H9 (cell line): ENCODE data around the gene SLC24A3. TPM values are rescaled to one million over a fixed set of nuclear protein-coding genes. Genes with fewer than 3 reads are reported as not detected.

Experiments used
- DNase-seq: peaks from one replicate; pipeline ENCODE4 v3.0.0-alpha.2; 2017
- H2AFZ ChIP-seq: one replicate; pipeline ENCODE4 v1.6.1; 2013; ENCODE audit warnings: mild to moderate bottlenecking, low read length, control low read depth, moderate library complexity
- H2AK5ac ChIP-seq: 2 replicates; pipeline ENCODE4 v1.6.1; 2013; ENCODE audit warnings: low read length, control low read depth, mixed read lengths; ENCODE audit not compliant: insufficient read length
- H2BK120ac ChIP-seq: one replicate; pipeline ENCODE4 v1.6.1; 2013; ENCODE audit warnings: low read depth, mild to moderate bottlenecking, low read length, control low read depth, inconsistent platforms; ENCODE audit not compliant: poor library complexity, severe bottlenecking
- H2BK12ac ChIP-seq: 2 replicates; pipeline ENCODE4 v1.6.1; 2013; ENCODE audit warnings: low read length, control low read depth, mixed read lengths, low read depth; ENCODE audit not compliant: insufficient read length
- H2BK15ac ChIP-seq: 2 replicates; pipeline ENCODE4 v1.6.1; 2013; ENCODE audit warnings: low read depth, low read length, control low read depth
- H2BK20ac ChIP-seq: one replicate; pipeline ENCODE4 v1.6.1; 2013; ENCODE audit warnings: low read depth, mild to moderate bottlenecking, low read length, control low read depth, inconsistent platforms; ENCODE audit not compliant: poor library complexity, severe bottlenecking
- H2BK5ac ChIP-seq: 2 replicates; pipeline ENCODE4 v1.6.1; 2013; ENCODE audit warnings: low read length, control low read depth, mixed read lengths; ENCODE audit not compliant: insufficient read length
- H3K14ac ChIP-seq: 2 replicates; pipeline ENCODE4 v1.6.1; 2013; ENCODE audit warnings: low read length, control low read depth; ENCODE audit not compliant: insufficient read depth
- H3K18ac ChIP-seq: 2 replicates; pipeline ENCODE4 v1.6.1; 2013; ENCODE audit warnings: low read depth, mild to moderate bottlenecking, mixed read lengths, low read length, control low read depth; ENCODE audit not compliant: insufficient read length
- H3K23ac ChIP-seq: 2 replicates; pipeline ENCODE4 v1.6.1; 2013; ENCODE audit warnings: low read length, control low read depth, mixed read lengths, low read depth; ENCODE audit not compliant: insufficient read length
- H3K23me2 ChIP-seq: 2 replicates; pipeline ENCODE4 v1.6.1; 2013; ENCODE audit warnings: low read depth, mild to moderate bottlenecking, mixed read lengths, low read length, control low read depth; ENCODE audit not compliant: insufficient read length, poor library complexity, severe bottlenecking
- H3K27ac ChIP-seq: 2 replicates; pipeline ENCODE4 v1.5.1; 2013; ENCODE audit warnings: low read length, control low read depth, mixed read lengths, low read depth; ENCODE audit not compliant: insufficient read length
- H3K27me3 ChIP-seq: 2 replicates; pipeline ENCODE4 v1.6.1; 2013; ENCODE audit warnings: low read length, control low read depth, inconsistent platforms; ENCODE audit not compliant: insufficient read depth
- H3K4ac ChIP-seq: 2 replicates; pipeline ENCODE4 v1.6.1; 2013; ENCODE audit warnings: low read depth, mild to moderate bottlenecking, control low read depth, inconsistent platforms, low read length, moderate library complexity
- H3K4me1 ChIP-seq: 2 replicates; pipeline ENCODE4 v1.6.1; 2013; ENCODE audit warnings: low read length, control low read depth, inconsistent platforms; ENCODE audit not compliant: insufficient read depth
- H3K4me2 ChIP-seq: 2 replicates; pipeline ENCODE4 v1.6.1; 2013; ENCODE audit warnings: low read length, control low read depth, mixed read lengths; ENCODE audit not compliant: insufficient read length, insufficient read depth
- H3K56ac ChIP-seq: 2 replicates; pipeline ENCODE4 v1.6.1; 2013; ENCODE audit warnings: low read depth, mild to moderate bottlenecking, mixed read lengths, low read length, control low read depth; ENCODE audit not compliant: insufficient read length
- H3K79me1 ChIP-seq: 2 replicates; pipeline ENCODE4 v1.6.1; 2013; ENCODE audit warnings: low read depth, mild to moderate bottlenecking, moderate library complexity, low read length, control low read depth, inconsistent platforms; ENCODE audit not compliant: insufficient read depth, poor library complexity, severe bottlenecking
- H3K79me2 ChIP-seq: 2 replicates; pipeline ENCODE4 v1.6.1; 2013; ENCODE audit warnings: low read length, control low read depth, inconsistent platforms; ENCODE audit not compliant: insufficient read depth
- H3K9ac ChIP-seq: 2 replicates; pipeline ENCODE4 v1.6.1; 2013; ENCODE audit warnings: low read length, control low read depth, mixed read lengths; ENCODE audit not compliant: insufficient read length; ENCODE audit errors: extremely low read depth
- H3K9me3 ChIP-seq: one replicate; pipeline ENCODE4 v1.6.1; 2013; ENCODE audit warnings: low read depth, low read length, inconsistent platforms; ENCODE audit not compliant: control insufficient read depth
- H3T11ph ChIP-seq: one replicate; pipeline ENCODE4 v1.6.1; 2013; ENCODE audit warnings: mild to moderate bottlenecking, low read length, control low read depth, inconsistent platforms
- H4K20me1 ChIP-seq: one replicate; pipeline ENCODE4 v1.6.1; 2013; ENCODE audit not compliant: control insufficient read depth, insufficient read length, insufficient read depth
- H4K5ac ChIP-seq: 2 replicates; pipeline ENCODE4 v1.6.1; 2013; ENCODE audit warnings: low read depth, mild to moderate bottlenecking, mixed read lengths, low read length, control low read depth; ENCODE audit not compliant: insufficient read length
- H4K8ac ChIP-seq: replicated peaks from 2 replicates; pipeline ENCODE4 v1.6.1; 2013; ENCODE audit warnings: low read length, control low read depth, mixed read lengths, low read depth; ENCODE audit not compliant: insufficient read length
- H4K91ac ChIP-seq: 2 replicates; pipeline ENCODE4 v1.6.1; 2013; ENCODE audit warnings: low read depth, mild to moderate bottlenecking, moderate library complexity, mixed read lengths, low read length, control low read depth; ENCODE audit not compliant: insufficient read length
- H3K27ac Mint-ChIP-seq, 3 experiments: 2 replicates in 2 of 3; 3 replicates in 1 of 3; pipeline ENCODE4 v1.8.0; 2020 to 2021; ENCODE audit warnings: mixed read lengths in 3 of 3, mild to moderate bottlenecking in 1 of 3, moderate library complexity in 1 of 3
- H3K27me3 Mint-ChIP-seq: 2 replicates; pipeline ENCODE4 v1.8.0; 2021; ENCODE audit warnings: low read depth, mild to moderate bottlenecking, moderate library complexity, mixed read lengths
- H3K36me3 Mint-ChIP-seq, 3 experiments: 2 replicates in 2 of 3; 3 replicates in 1 of 3; pipeline ENCODE4 v1.8.0; 2020 to 2021; ENCODE audit warnings: low read depth in 3 of 3, mixed read lengths in 3 of 3; ENCODE audit not compliant: insufficient read depth in 1 of 3
- H3K4me1 Mint-ChIP-seq, 2 experiments: 2 replicates each; pipeline ENCODE4 v1.8.0; 2020; ENCODE audit warnings: mixed read lengths in 2 of 2
- H3K4me3 Mint-ChIP-seq, 2 experiments: 2 replicates in 1 of 2; 3 replicates in 1 of 2; pipeline ENCODE4 v1.8.0; 2020 to 2021; ENCODE audit warnings: mild to moderate bottlenecking in 2 of 2, mixed read lengths in 2 of 2, moderate library complexity in 1 of 2
- H3K9me3 Mint-ChIP-seq, 2 experiments: 2 replicates in 1 of 2; 3 replicates in 1 of 2; pipeline ENCODE4 v1.8.0; 2020; ENCODE audit warnings: mild to moderate bottlenecking in 2 of 2, mixed read lengths in 2 of 2, moderate library complexity in 1 of 2
- CTCF ChIP-seq: fragments of 200-600 bp; sonication (generic); conservative IDR thresholded peaks from 3 replicates; pipeline ENCODE4 v1.8.0; 2021; ENCODE audit warnings: antibody characterized with exemption, mild to moderate bottlenecking
- WGBS: extraction: QIAGEN DNeasy Blood & Tissue Kit; methylation state at CpG from one replicate; pipeline ENCODE4 v1.1.7; 2013; ENCODE audit warnings: missing lambda C conversion rate, low lambda C conversion rate, mixed read lengths; ENCODE audit not compliant: insufficient read length; ENCODE audit errors: extremely low coverage; 5-methylcytosine and 5-hydroxymethylcytosine counted together
- total RNA-seq: library from RNA; stranded (reverse); gene quantifications from 2 replicates; pipeline ENCODE4 v1.2.1, GENCODE V29; 2021

Gene SLC24A3
- total RNA-seq, 1 experiment from 2014 or later = 0.83 TPM

- Mint-ChIP-seq H3K27ac (no peak overlapping the region), H3K4me3 (no peak overlapping the region), H3K4me1 (peaks cover 0 to 11% of the 10 kb centered on the region in 2 experiments; a peak in 2 of 4 replicates), H3K27me3 (peaks cover 7% of the 10 kb centered on the region), H3K36me3 (peaks cover 0 to 2% (median under 1%) of the 10 kb centered on the region in 3 experiments; a peak in 1 of 7 replicates), H3K9me3 (peaks cover 5 to 8% of the 10 kb centered on the region in 2 experiments; a peak in 4 of 5 replicates)
- no peak overlapping the region for H2BK15ac ChIP-seq
- H3K79me1 ChIP-seq = no peaks in the 10 kb centered on the region
- H3T11ph ChIP-seq = no peak overlapping the region
- H3K9ac ChIP-seq = no peak overlapping the region
- TF ChIP-seq CTCF = no peak
- no peak overlapping the region for H3K4me2 ChIP-seq
- no peak overlapping the region for H3K18ac ChIP-seq
- DNase-seq = no peak
- H4K20me1 ChIP-seq = no peaks in the 10 kb centered on the region
- H3K23ac ChIP-seq = no peak overlapping the region
- H3K4ac ChIP-seq = no peak overlapping the region
- no peaks in the 10 kb centered on the region for H3K79me2 ChIP-seq
- no peak overlapping the region for H3K56ac ChIP-seq
- no CpG with 5 or more reads among the region's 11 CpGs for WGBS
- no peak overlapping the region for H2AFZ ChIP-seq
- no peak overlapping the region for H4K91ac ChIP-seq
- no peak overlapping the region for H2BK5ac ChIP-seq
- H2BK20ac ChIP-seq = no peak overlapping the region
- H3K4me1 ChIP-seq = no peaks in the 10 kb centered on the region
- H2AK5ac ChIP-seq = no peak overlapping the region
- no peak overlapping the region for H2BK12ac ChIP-seq
- no peak overlapping the region for H3K14ac ChIP-seq
- peak overlapping the region; percentile 1 for H4K8ac ChIP-seq
- H4K5ac ChIP-seq = no peak overlapping the region
- H3K27ac ChIP-seq = no peak overlapping the region
- H3K27me3 ChIP-seq = no peaks in the 10 kb centered on the region
- no peak overlapping the region for H2BK120ac ChIP-seq
- H3K23me2 ChIP-seq = no peaks in the 10 kb centered on the region
- H3K9me3 ChIP-seq = no peaks in the 10 kb centered on the region
Observed at GRCh38 chr20:19711126-19711525, 498.7 kb downstream of the SLC24A3 start.
